ENCODE results near the gene APP.

DNA sequence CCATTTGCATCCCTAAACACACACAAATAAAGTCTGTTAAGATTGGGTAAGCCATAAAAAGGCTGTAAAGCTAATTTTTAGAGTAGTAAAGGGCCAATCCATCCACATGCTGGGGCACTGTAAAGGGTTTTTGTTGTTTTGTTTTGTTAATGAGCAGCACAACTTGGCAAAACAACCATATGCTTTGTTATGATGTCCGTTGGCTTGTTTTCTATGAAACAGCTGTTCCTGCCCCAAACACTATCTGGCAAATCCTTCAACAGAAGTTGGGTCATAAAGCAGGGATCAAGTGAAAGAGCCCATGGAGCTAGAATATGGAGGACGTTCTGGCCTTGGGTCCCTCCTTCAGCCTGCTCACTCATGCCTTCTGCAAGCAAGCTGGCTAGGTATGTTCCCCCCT lies 183.6 kb downstream of the APP start:
- TF ChIP-seq, protein P1, sequence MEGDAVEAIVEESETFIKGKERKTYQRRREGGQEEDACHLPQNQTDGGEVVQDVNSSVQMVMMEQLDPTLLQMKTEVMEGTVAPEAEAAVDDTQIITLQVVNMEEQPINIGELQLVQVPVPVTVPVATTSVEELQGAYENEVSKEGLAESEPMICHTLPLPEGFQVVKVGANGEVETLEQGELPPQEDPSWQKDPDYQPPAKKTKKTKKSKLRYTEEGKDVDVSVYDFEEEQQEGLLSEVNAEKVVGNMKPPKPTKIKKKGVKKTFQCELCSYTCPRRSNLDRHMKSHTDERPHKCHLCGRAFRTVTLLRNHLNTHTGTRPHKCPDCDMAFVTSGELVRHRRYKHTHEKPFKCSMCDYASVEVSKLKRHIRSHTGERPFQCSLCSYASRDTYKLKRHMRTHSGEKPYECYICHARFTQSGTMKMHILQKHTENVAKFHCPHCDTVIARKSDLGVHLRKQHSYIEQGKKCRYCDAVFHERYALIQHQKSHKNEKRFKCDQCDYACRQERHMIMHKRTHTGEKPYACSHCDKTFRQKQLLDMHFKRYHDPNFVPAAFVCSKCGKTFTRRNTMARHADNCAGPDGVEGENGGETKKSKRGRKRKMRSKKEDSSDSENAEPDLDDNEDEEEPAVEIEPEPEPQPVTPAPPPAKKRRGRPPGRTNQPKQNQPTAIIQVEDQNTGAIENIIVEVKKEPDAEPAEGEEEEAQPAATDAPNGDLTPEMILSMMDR (conservative IDR thresholded peaks at IDR 0.05; ENCODE audit: low read length), result no peak
- no peak for TF ChIP-seq EZH2phosphoT487 (IDR thresholded peaks at IDR 0.05; ENCODE audit: borderline replicate concordance, low read depth, low read length)
